Stimulated activated CD8-positive, alpha-beta memory T cell treated with anti-CD3 and anti-CD28 coated beads, Interleukin-4, amount 100 ng/mL, for 4 hours (primary cell): ENCODE results near the gene GNG3.
"Not testable (repeated sequence)": the region's sequence is repeated elsewhere in the genome, so short reads cannot be mapped to it uniquely, and the experiment has no call there.

ENCODE experiments used
- DNase-seq, 2 donors: peaks; one replicate each; pipeline ENCODE4 v3.0.0-alpha.2; 2020; ENCODE audit warnings: low read depth in 2 of 2, low spot score in 1 of 2

GNG3 gene

GRCh38 chr11:62687508-62688396, 19.7 kb upstream of the GNG3 start:
- DNase-seq = no peak

- no peak for DNase-seq
Measured at GRCh38 chr11:62688491-62688890, 19.0 kb upstream of the GNG3 start.

DNA sequence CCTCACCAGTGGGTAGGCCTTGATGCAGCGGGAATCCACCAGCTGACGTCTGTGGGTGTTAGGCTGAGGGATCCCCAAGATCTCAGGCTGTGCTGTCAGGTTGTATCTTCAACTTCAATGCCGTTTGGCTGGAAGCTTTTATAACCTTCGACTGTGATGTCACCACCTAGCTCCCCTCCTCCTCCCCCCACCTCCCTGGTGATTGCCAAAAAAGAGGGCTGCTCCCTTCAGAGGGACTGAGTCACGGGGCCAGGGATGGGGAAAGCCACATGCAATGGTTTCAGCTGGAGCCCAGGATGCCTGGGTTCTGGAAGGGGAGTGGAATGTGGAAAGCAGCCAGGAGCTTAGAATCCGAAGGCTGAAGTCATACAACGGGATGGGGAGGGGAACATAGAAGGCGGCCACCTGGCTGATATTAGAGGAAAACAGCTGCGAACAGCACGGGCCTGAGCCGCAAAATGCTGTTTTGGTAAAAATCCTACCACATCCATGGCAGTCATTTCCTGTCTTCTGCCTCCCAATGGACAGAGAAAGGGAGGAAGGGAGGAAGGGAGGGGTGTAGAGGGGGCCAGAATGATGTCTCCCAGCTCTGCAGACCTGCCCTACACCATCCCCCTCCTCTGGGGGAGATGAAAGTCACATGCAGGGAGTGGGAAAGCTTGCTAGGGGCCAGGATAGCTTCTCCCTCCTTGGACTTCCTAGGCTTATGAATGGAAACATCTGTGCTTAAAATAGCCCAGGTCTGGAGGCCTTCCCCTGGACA, 17.9 kb upstream of the GNG3 start, which contains the start of gene LRRN4CL:
TSS of gene LRRN4CL (minus strand) at position 110 of the 763 bp plus-strand sequence. CDS start 1,022 bp downstream, outside the sequence.
- DNase-seq = no peak

GRCh38 chr11:62693624-62694023, 13.9 kb upstream of the GNG3 start:
- not testable (repeated sequence) for DNase-seq

DNA sequence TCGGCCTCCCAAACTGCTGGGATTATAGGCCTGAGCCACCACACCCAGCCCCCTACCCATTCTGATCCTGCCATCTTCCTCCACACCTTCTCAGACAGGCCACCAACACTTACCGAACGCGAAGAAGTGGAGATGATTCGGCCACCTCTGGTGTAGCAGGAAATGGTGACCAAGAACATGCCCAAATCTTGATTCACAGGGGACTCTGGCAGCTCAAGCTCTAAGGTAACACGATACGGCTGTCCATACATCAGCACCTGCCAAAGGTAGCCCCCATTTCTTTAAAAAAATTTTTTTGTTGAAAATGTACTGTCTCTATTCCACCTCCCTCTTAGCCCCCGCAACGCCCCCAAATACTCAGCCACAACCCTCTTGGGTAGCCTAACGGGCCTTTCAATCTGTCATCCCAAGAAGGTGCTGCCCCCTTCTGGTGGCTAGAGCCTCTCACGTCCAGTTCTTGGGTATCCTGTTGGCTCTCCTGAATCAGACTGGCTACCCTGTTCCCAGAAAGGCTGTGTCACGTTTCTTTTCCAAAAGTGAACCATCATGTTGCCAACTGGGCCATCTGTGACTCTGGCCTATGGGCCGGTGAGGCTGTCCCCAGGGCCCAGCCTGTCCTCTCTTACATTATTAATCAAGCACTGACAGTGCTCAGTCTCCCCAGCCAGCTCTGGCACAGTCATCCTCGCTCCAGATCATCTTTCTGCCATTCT, 12.9 kb upstream of the GNG3 start:
- peak; percentile 57 to 65 for DNase-seq

GRCh38 chr11:62702246-62702645, 5.2 kb upstream of the GNG3 start:
- DNase-seq = no peak

GRCh38 chr11:62703921-62704320, 3.6 kb upstream of the GNG3 start:
- not testable (repeated sequence) for DNase-seq

DNA sequence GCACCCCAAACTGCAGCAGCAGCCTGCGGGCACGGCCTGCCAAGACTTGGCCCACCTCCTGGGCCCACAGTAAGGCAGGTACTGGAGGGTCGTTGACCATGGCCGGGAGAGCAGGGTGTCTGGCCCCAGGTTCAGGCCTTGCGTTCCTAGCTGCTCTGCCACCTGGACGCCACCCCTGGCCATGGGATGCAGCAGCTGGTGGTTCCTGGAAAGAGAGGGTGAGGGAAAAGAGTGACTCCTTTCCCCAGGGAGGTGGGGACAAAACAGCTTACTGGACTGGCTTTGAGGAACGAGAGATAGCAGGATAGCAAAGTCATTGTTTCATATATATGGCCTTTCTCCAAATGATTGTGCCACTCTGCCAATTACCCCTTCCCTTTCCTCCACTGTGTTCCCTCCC, 2.1 kb upstream of the GNG3 start:
- DNase-seq = no peak

GRCh38 chr11:62705880-62706849, 1.3 kb upstream of the GNG3 start:
- DNase-seq = peak; percentile 86 to 90

- DNase-seq = no peak
Measured at GRCh38 chr11:62706850-62707247, 627 bp upstream of the GNG3 start.

DNA sequence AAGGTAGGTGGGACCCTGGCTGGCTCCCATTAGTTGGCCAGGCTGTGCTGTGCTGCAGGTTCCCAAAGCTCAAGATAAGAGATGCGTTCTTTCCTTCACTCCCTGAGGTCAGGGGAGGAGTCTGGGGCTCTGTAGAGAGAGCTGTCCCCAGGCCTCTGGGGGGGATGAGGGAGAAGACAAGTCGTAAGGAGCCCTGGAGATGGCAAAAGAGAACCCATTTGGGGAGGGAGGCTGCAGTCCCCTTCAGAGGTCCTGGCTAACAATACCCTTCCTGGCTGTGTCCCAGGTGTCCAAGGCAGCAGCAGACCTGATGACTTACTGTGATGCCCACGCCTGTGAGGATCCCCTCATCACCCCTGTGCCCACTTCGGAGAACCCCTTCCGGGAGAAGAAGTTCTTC, 916 bp downstream of the GNG3 start:
- DNase-seq = no peak

GRCh38 chr11:62708793-62709192, 1.3 kb downstream of the GNG3 start:
- peak; percentile 19 to 23 for DNase-seq

DNA sequence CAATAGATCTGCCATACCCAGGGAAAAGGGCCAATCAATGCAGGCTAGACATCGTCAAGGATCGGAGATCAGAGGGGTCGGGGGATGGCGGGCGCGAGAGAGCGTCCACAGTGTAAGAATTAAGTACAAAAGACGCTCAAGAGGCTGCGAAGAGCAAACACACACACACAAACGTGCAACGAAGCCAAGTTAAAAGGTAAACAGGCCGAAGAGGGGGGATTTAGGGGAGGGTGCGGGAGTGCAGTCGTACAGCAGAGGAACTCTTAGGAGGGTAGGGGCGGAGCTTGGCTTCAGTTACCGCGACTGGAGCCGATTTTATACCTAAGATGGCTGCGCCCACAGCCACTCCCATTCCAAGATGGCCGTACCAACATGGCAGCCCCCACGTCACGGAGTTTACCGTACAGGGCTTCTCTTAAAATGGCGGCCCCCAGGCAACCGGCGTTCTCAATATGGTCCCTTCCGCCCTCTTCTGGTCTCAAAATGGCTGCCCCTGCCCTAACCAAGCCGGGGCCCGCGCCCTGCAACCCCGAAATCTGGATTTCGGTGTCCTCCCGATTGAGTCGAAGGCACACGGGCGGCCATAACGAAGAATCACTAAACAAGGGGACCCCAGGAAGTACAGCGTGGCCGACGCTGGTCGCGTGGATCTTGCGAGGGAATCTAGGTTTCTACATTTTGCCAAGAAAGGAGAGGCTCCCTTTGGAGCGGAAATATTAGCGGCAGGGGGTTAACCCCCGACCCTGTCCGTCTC, 1.9 kb downstream of the GNG3 start:
- DNase-seq = peak; percentile 94

DNA sequence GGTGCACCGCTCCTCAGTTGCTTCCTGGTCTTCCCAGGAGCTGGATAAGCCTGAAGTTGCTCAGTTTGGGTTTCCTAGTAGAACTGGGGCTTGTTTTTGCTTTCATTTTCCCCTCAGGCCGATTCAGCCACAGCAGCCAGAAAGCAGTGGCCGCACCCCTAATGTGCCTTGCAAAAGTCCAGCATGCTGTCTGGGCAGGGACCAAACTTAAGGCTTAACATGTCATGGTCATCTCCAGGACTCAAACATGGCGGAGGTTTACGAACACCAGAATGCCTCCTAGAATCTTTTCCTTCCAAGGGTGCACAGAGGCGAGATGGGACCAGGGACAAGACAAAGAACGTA, 2.5 kb downstream of the GNG3 start:
- no peak for DNase-seq

DNA sequence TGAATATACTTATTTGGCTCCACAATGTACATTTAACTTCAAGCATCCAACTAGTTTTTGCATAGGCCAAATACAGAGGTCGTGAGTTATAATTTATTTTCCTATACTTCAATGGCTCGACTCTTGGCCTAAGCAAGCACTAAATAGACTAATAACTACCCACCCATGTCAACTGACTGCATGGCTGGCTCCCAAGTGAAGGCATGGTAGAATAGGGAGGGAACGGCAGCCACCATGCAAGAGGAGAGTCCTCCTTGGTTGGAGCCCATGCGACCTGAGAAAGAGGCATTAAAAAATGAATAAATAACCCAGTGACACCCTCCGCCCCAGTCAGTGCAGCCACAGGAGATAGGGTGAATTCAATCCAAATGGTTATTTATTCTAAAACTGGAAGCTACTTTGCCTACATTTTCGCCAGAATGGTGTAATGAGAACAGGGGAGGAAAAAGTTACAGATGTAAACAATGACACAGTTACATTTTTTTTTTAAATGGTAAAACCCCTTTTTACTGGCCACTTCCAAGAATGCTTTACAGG, 4.9 kb downstream of the GNG3 start:
- DNase-seq = no peak

DNA sequence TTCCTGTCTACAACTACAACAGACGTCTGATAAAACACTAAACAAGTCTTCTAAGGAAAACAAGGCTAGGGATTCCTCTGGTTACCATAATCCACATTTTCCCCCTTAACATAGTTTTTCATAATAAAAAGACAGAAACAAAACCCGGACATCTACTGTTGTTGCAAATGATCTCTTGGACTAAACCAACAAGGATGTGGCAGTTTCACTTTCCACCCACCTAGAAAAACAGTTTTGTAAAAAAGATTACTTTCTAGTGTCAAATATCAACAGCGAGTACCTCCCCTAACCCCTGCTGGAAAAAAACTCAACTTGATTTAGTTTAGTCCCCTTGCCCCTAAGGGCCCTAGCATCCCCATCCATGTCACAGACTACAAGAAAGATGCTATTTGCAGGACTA, 5.4 kb downstream of the GNG3 start:
- no peak for DNase-seq

DNA sequence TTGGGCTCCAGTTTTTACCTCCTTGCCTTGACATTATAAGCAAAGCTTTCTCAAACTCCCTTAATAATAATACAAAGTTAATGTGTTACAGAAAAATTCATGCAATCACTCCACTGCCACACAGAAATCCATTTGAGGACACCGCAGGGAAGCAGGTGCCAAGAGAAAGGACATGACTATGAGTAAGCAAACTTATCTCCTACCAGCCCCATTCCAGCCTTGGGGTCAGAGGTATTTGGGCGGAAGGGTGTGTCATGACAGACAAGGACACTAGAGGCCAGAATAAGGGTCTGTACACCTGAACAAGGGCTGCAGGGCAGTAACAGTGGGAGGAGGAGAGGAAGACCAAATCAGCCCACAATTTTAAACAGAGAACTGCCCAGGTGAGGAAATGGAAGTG, 5.9 kb downstream of the GNG3 start:
- DNase-seq = no peak

GRCh38 chr11:62715150-62716130, 8.0 kb downstream of the GNG3 start:
- no peak for DNase-seq
